SK-N-SH (cell line): ENCODE data around the gene EEIG1.

Experiments
- EZH2phosphoT487 ChIP-seq: fragments of 200-600 bp; sonication (generic); IDR thresholded peaks from 2 replicates; pipeline ENCODE4 v1.6.1; 2017; ENCODE audit warnings: low read depth, mixed run types, mild to moderate bottlenecking, antibody characterized with exemption, moderate library complexity, borderline replicate concordance
- FOXM1 ChIP-seq: IDR thresholded peaks from 2 replicates; pipeline ENCODE4 v1.4.0; 2012; ENCODE audit warnings: low read depth, mild to moderate bottlenecking
- JUND ChIP-seq: IDR thresholded peaks from 2 replicates; pipeline ENCODE4 v1.4.0; 2012
- POLR2AphosphoS5 ChIP-seq: IDR thresholded peaks from 2 replicates; pipeline ENCODE4 v1.6.1; 2012; ENCODE audit warnings: low read depth, low read length
- RAD21 ChIP-seq: IDR thresholded peaks from 2 replicates; pipeline ENCODE4 v1.6.1; 2012; ENCODE audit warnings: mild to moderate bottlenecking, low read length
- RXRA ChIP-seq: IDR thresholded peaks from 2 replicates; pipeline ENCODE4 v1.4.0; 2012; ENCODE audit warnings: low read depth, mild to moderate bottlenecking, borderline replicate concordance
- SMC3 ChIP-seq: IDR thresholded peaks from 2 replicates; pipeline ENCODE4 v1.6.1; 2012; ENCODE audit warnings: low read depth, low read length, improper control_type of control experiment
- TF ChIP-seq, protein P1 (sequence below): fragments of 200-600 bp; sonication (generic); IDR thresholded peaks from 2 replicates; pipeline ENCODE4 v1.6.1; 2017; ENCODE audit warnings: antibody characterized with exemption, mild to moderate bottlenecking, moderate library complexity

DNA sequence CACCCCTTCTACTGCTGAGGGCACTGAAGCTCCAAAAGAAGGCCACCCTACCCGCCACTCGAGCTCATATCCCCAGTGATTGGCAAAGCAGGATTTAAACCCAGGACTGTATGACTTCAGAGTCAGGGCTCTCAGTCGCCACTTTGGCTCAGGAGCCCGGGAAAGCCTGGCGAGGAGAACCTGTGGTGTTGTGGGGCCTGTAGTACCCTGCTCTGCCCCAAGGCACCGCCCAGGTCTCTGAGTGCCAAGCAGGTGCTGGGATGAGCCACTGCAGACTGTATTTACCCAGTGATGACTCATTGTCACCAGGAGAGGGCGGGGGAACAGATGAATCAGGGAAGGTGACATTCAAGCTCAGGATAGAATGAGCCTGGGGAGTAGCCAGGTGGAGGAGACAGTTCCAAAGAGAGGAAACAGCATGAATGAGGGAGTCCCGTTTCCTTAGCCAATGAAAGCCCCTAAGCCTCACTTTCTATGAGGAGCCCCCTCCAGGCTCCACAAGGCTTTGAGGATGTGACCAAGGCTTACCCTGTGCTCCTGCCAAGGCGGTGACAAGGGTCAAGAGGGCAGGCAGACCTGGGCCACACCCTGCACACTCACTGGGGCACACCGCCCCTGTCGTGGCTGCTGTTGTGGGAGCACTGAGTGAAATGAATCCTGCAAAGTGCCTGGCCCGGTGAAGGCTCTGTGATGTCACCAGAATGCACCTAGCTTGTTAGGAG, 25.3 kb downstream of the EEIG1 start:
- TF ChIP-seq, protein P1, sequence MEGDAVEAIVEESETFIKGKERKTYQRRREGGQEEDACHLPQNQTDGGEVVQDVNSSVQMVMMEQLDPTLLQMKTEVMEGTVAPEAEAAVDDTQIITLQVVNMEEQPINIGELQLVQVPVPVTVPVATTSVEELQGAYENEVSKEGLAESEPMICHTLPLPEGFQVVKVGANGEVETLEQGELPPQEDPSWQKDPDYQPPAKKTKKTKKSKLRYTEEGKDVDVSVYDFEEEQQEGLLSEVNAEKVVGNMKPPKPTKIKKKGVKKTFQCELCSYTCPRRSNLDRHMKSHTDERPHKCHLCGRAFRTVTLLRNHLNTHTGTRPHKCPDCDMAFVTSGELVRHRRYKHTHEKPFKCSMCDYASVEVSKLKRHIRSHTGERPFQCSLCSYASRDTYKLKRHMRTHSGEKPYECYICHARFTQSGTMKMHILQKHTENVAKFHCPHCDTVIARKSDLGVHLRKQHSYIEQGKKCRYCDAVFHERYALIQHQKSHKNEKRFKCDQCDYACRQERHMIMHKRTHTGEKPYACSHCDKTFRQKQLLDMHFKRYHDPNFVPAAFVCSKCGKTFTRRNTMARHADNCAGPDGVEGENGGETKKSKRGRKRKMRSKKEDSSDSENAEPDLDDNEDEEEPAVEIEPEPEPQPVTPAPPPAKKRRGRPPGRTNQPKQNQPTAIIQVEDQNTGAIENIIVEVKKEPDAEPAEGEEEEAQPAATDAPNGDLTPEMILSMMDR, result no peak
- TF ChIP-seq EZH2phosphoT487, result no peak
- peak; percentile 59 for TF ChIP-seq RAD21
- peak; percentile 55 for TF ChIP-seq SMC3
- no peak for TF ChIP-seq POLR2AphosphoS5
- TF ChIP-seq JUND, result no peak; the same call in 1 of the 2 replicates
- no peak for TF ChIP-seq RXRA
- TF ChIP-seq FOXM1, result no peak
